ENCODE measurements around the gene HOXB1. TPM values are rescaled to one million over a fixed set of nuclear protein-coding genes. Genes with fewer than 3 reads are reported as not detected.

Gene HOXB1
- total RNA-seq, 2 experiments from 2014 or later: not detected

GRCh38 chr17:48514477-48514876, 16.3 kb downstream of the HOXB1 start:
- Histone ChIP-seq H3K4me3 (ENCODE audit: low read length) (no peak overlapping the region), H3K4me1 (ENCODE audit: insufficient read depth, low read length) (peaks cover 26% of the 10 kb centered on the region), H3K36me3 (ENCODE audit: insufficient read depth, low read length) (no peaks in the 10 kb centered on the region), H3K27ac (ENCODE audit: low read depth in 1 of 2, low read length in 2 of 2) (no peak overlapping the region), H3K27me3 (ENCODE audit: control insufficient read depth in 1 of 2, insufficient read depth in 2 of 2, low read length in 2 of 2) (peaks cover 2 to 7% of the 10 kb centered on the region in 2 experiments), H3K9me3 (ENCODE audit: control insufficient read depth in 1 of 2, insufficient read depth in 1 of 2, low read length in 2 of 2) (no peaks in the 10 kb centered on the region)
- CTCF ChIA-PET: interaction anchor here (1.5 kb wide), 1 partner anchor 57 kb away, joined by 3 read pairs; no protein-coding TSS in a partner anchor
- peaks cover 11% of the 10 kb centered on the region for H3K4me1 Mint-ChIP-seq (ENCODE audit: low read depth)
- H3K27me3 Mint-ChIP-seq: peaks cover 64% of the 10 kb centered on the region
- ATAC-seq (ENCODE audit: poor library complexity): no peak
- no peak for TF ChIP-seq CTCF (IDR thresholded peaks at IDR 0.05)
- no peaks in the 10 kb centered on the region for H3K36me3 Mint-ChIP-seq (ENCODE audit: low read depth)
- no peak overlapping the region for H3K27ac Mint-ChIP-seq
- POLR2A ChIA-PET: no interaction called here
- no peak overlapping the region for H3K4me3 Mint-ChIP-seq
- no peak for DNase-seq
- no peaks in the 10 kb centered on the region for H3K9me3 Mint-ChIP-seq
- intact Hi-C loops (cut with DNase I, micrococcal nuclease): no loop called here

DNA sequence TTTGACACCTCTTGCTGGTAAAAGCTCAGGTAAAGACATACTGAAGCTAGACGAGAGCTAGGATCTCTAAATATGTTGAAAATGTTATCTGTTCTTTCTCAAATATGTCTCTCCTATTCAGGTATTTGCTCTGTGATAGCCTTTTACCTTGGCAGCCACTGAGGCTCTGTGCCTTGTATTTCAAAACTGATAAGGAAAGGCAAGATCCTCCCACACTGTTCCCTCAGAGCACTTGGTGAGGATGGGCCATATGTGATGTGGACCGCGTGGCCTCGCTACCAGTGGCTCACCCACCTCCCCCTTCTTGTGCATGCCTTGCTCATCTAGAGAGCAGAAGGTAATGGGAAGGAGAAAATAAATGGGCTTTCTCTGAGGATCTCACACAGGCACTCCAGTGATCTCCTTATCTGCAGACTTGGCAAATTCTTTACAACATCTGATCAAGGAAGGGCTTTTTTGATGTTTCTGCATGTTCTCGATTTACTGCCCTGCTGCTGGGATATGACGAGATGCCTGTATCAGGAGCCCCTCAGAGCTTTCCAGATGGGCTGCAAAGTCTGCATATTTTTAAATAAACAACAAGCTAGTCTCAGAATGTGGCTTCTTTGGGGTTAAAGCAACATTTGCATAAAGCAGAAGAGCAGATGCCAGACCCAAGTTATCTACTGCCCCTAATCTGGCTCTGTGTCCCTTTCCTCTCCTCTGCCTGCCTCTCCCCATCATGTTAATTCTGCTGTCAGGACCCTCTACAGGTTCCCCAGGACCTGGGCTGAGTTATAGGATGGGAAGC, 16.9 kb downstream of the HOXB1 start:
- Histone ChIP-seq H3K9me3 (ENCODE audit: control insufficient read depth in 1 of 2, insufficient read depth in 1 of 2, low read length in 2 of 2) (no peaks in the 10 kb centered on the region), H3K27me3 (ENCODE audit: control insufficient read depth in 1 of 2, insufficient read depth in 2 of 2, low read length in 2 of 2) (peaks cover 2 to 7% of the 10 kb centered on the region in 2 experiments), H3K4me1 (ENCODE audit: insufficient read depth, low read length) (peaks cover 26% of the 10 kb centered on the region), H3K27ac (ENCODE audit: low read depth in 1 of 2, low read length in 2 of 2) (no peak overlapping the region), H3K36me3 (ENCODE audit: insufficient read depth, low read length) (no peaks in the 10 kb centered on the region), H3K4me3 (ENCODE audit: low read length) (no peak overlapping the region)
- no peak for TF ChIP-seq CTCF (IDR thresholded peaks at IDR 0.05)
- Mint-ChIP-seq H3K4me3 (no peak overlapping the region), H3K36me3 (ENCODE audit: low read depth) (no peaks in the 10 kb centered on the region), H3K4me1 (ENCODE audit: low read depth) (peaks cover 11% of the 10 kb centered on the region), H3K27ac (no peak overlapping the region), H3K9me3 (no peaks in the 10 kb centered on the region), H3K27me3 (peaks cover 69% of the 10 kb centered on the region)
- ATAC-seq (ENCODE audit: poor library complexity) (no peak), DNase-seq (no peak)
- CTCF ChIA-PET: interaction anchor here (0.8 to 1.5 kb wide), 2 partner anchors 9 to 57 kb away, joined by 3 read pairs; no protein-coding TSS in a partner anchor
- intact Hi-C loops (cut with DNase I, micrococcal nuclease): loop anchor here in 1 of 2 experiments (1.0 kb wide), 1 partner anchor 13 kb away; no protein-coding TSS in a partner anchor
- POLR2A ChIA-PET: no interaction called here

DNA sequence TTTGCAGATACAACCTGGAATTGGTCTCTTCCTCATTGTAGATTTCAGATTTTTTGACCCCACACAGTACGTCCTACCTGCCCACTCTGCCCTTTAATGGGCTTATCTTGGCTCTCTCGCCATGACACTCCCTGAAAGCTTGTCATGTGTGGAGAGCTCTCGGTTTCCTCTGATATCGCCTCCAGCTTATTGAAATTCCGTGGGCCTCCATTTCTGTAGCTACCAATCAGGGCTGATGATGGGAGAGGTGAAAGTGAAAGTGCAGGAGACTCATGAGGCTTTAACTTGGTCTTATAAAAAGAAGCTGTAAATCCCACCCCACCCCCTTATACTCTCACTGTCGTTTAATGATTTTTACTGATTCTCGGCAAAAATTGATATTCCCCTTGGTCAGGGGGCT, 17.7 kb downstream of the HOXB1 start:
- Mint-ChIP-seq H3K27ac (no peak overlapping the region), H3K4me3 (no peak overlapping the region), H3K36me3 (ENCODE audit: low read depth) (no peaks in the 10 kb centered on the region), H3K4me1 (ENCODE audit: low read depth) (peaks cover 11% of the 10 kb centered on the region), H3K27me3 (peaks cover 74% of the 10 kb centered on the region), H3K9me3 (no peaks in the 10 kb centered on the region)
- POLR2A ChIA-PET: no interaction called here
- intact Hi-C loops (cut with DNase I, micrococcal nuclease): loop anchor here in 1 of 2 experiments (1.0 kb wide), 1 partner anchor 12 kb away; no protein-coding TSS in a partner anchor
- peaks cover 26% of the 10 kb centered on the region for H3K4me1 ChIP-seq (ENCODE audit: insufficient read depth, low read length)
- H3K4me3 ChIP-seq (ENCODE audit: low read length): no peak overlapping the region
- no peak for TF ChIP-seq CTCF (IDR thresholded peaks at IDR 0.05)
- peak in 4 of 14 experiments; percentile 36 to 62 (median 42) for DNase-seq
- ATAC-seq (ENCODE audit: poor library complexity): no peak
- CTCF ChIA-PET: interaction anchor here (0.8 to 1.5 kb wide), 2 partner anchors 10 to 56 kb away, joined by 3 read pairs; no protein-coding TSS in a partner anchor
- H3K27ac ChIP-seq (ENCODE audit: low read depth in 1 of 2, low read length in 2 of 2): no peak overlapping the region
- no peaks in the 10 kb centered on the region for H3K36me3 ChIP-seq (ENCODE audit: insufficient read depth, low read length)
- H3K9me3 ChIP-seq (ENCODE audit: control insufficient read depth in 1 of 2, insufficient read depth in 1 of 2, low read length in 2 of 2): no peaks in the 10 kb centered on the region
- peaks cover 2 to 7% of the 10 kb centered on the region in 2 experiments for H3K27me3 ChIP-seq (ENCODE audit: control insufficient read depth in 1 of 2, insufficient read depth in 2 of 2, low read length in 2 of 2)

Measured in CD4-positive, alpha-beta T cell (primary cell).